ENCODE measurements around the gene NAXE.
"Not testable (repeated sequence)": the region's sequence is repeated elsewhere in the genome, so short reads cannot be mapped to it uniquely, and the experiment has no call there.

Gene NAXE

GRCh38 chr1:156622581-156623297 is 31.2 kb downstream of the NAXE start:
- H3K27me3 ChIP-seq (ENCODE audit: control insufficient read depth, insufficient read depth, low read length): peaks cover 27% of the 10 kb centered on the region
- H3K36me3 ChIP-seq (ENCODE audit: control insufficient read depth, insufficient read depth, low read length): no peaks in the 10 kb centered on the region
- H3K9ac ChIP-seq (ENCODE audit: low read length): no peak overlapping the region
- no peak overlapping the region for H3K4me3 ChIP-seq (ENCODE audit: low read length)
- no peak overlapping the region for H3K27ac ChIP-seq (ENCODE audit: low read depth, low read length)
- H3K4me1 ChIP-seq (ENCODE audit: control insufficient read depth, insufficient read depth, low read length): peaks cover 8% of the 10 kb centered on the region

- no peak overlapping the region for H3K9ac ChIP-seq (ENCODE audit: low read length)
- H3K27me3 ChIP-seq (ENCODE audit: control insufficient read depth, insufficient read depth, low read length): peaks cover 27% of the 10 kb centered on the region
- H3K4me1 ChIP-seq (ENCODE audit: control insufficient read depth, insufficient read depth, low read length): peaks cover 8% of the 10 kb centered on the region
- no peaks in the 10 kb centered on the region for H3K36me3 ChIP-seq (ENCODE audit: control insufficient read depth, insufficient read depth, low read length)
- H3K4me3 ChIP-seq (ENCODE audit: low read length): peak overlapping the region; percentile 49
- no peak overlapping the region for H3K27ac ChIP-seq (ENCODE audit: low read depth, low read length)
These were observed 32.6 kb downstream of the NAXE start for GRCh38 chr1:156623946-156624813.

GRCh38 chr1:156624814-156625435 is 33.3 kb downstream of the NAXE start:
- Histone ChIP-seq H3K36me3 (ENCODE audit: control insufficient read depth, insufficient read depth, low read length) (no peaks in the 10 kb centered on the region), H3K4me1 (ENCODE audit: control insufficient read depth, insufficient read depth, low read length) (peaks cover 8% of the 10 kb centered on the region), H3K27ac (ENCODE audit: low read depth, low read length) (no peak overlapping the region), H3K27me3 (ENCODE audit: control insufficient read depth, insufficient read depth, low read length) (peaks cover 25% of the 10 kb centered on the region), H3K4me3 (ENCODE audit: low read length) (peak overlapping the region; percentile 49), H3K9ac (ENCODE audit: low read length) (no peak overlapping the region)

- Histone ChIP-seq H3K4me3 (ENCODE audit: low read length) (peak overlapping the region; percentile 57), H3K27me3 (ENCODE audit: control insufficient read depth, insufficient read depth, low read length) (peaks cover 25% of the 10 kb centered on the region), H3K9ac (ENCODE audit: low read length) (no peak overlapping the region), H3K4me1 (ENCODE audit: control insufficient read depth, insufficient read depth, low read length) (peaks cover 8% of the 10 kb centered on the region), H3K27ac (ENCODE audit: low read depth, low read length) (no peak overlapping the region), H3K36me3 (ENCODE audit: control insufficient read depth, insufficient read depth, low read length) (no peaks in the 10 kb centered on the region)
These were observed 34.0 kb downstream of the NAXE start for GRCh38 chr1:156625436-156626078.

- Histone ChIP-seq H3K9ac (ENCODE audit: low read length) (no peak overlapping the region), H3K4me3 (ENCODE audit: low read length) (no peak overlapping the region), H3K27ac (ENCODE audit: low read depth, low read length) (no peak overlapping the region), H3K36me3 (ENCODE audit: control insufficient read depth, insufficient read depth, low read length) (no peaks in the 10 kb centered on the region), H3K27me3 (ENCODE audit: control insufficient read depth, insufficient read depth, low read length) (peaks cover 28% of the 10 kb centered on the region), H3K4me1 (ENCODE audit: control insufficient read depth, insufficient read depth, low read length) (peaks cover 8% of the 10 kb centered on the region)
These were observed 34.5 kb downstream of the NAXE start for GRCh38 chr1:156626079-156626438.

- no peak overlapping the region for H3K27ac ChIP-seq (ENCODE audit: low read depth, low read length)
- H3K36me3 ChIP-seq (ENCODE audit: control insufficient read depth, insufficient read depth, low read length): no peaks in the 10 kb centered on the region
- peaks cover 28% of the 10 kb centered on the region for H3K27me3 ChIP-seq (ENCODE audit: control insufficient read depth, insufficient read depth, low read length)
- peaks cover 8% of the 10 kb centered on the region for H3K4me1 ChIP-seq (ENCODE audit: control insufficient read depth, insufficient read depth, low read length)
- no peak overlapping the region for H3K4me3 ChIP-seq (ENCODE audit: low read length)
- no peak overlapping the region for H3K9ac ChIP-seq (ENCODE audit: low read length)
These were observed 35.8 kb downstream of the NAXE start for GRCh38 chr1:156627313-156627880.

GRCh38 chr1:156629823-156630449 is 38.4 kb downstream of the NAXE start:
- no peaks in the 10 kb centered on the region for H3K36me3 ChIP-seq (ENCODE audit: control insufficient read depth, insufficient read depth, low read length)
- no peak overlapping the region for H3K4me3 ChIP-seq (ENCODE audit: low read length)
- H3K9ac ChIP-seq (ENCODE audit: low read length): no peak overlapping the region
- H3K4me1 ChIP-seq (ENCODE audit: control insufficient read depth, insufficient read depth, low read length): peaks cover 8% of the 10 kb centered on the region
- peaks cover 18% of the 10 kb centered on the region for H3K27me3 ChIP-seq (ENCODE audit: control insufficient read depth, insufficient read depth, low read length)
- no peak overlapping the region for H3K27ac ChIP-seq (ENCODE audit: low read depth, low read length)

- not testable (repeated sequence) for H3K9ac ChIP-seq (ENCODE audit: low read length); H3K36me3 ChIP-seq (ENCODE audit: control insufficient read depth, insufficient read depth, low read length); H3K4me3 ChIP-seq (ENCODE audit: low read length); H3K4me1 ChIP-seq (ENCODE audit: control insufficient read depth, insufficient read depth, low read length); H3K27ac ChIP-seq (ENCODE audit: low read depth, low read length)
- H3K27me3 ChIP-seq (ENCODE audit: control insufficient read depth, insufficient read depth, low read length): peaks cover 13% of the 10 kb centered on the region
These were observed 39.6 kb downstream of the NAXE start for GRCh38 chr1:156631152-156631551.

GRCh38 chr1:156632355-156632754 is 40.8 kb downstream of the NAXE start:
- Histone ChIP-seq H3K9ac (ENCODE audit: low read length) (no peak overlapping the region), H3K4me3 (ENCODE audit: low read length) (no peak overlapping the region), H3K36me3 (ENCODE audit: control insufficient read depth, insufficient read depth, low read length) (no peaks in the 10 kb centered on the region), H3K27me3 (ENCODE audit: control insufficient read depth, insufficient read depth, low read length) (peaks cover 13% of the 10 kb centered on the region), H3K4me1 (ENCODE audit: control insufficient read depth, insufficient read depth, low read length) (no peaks in the 10 kb centered on the region), H3K27ac (ENCODE audit: low read depth, low read length) (no peak overlapping the region)

- H3K36me3 ChIP-seq (ENCODE audit: control insufficient read depth, insufficient read depth, low read length): no peaks in the 10 kb centered on the region
- H3K4me1 ChIP-seq (ENCODE audit: control insufficient read depth, insufficient read depth, low read length): no peaks in the 10 kb centered on the region
- no peak overlapping the region for H3K27ac ChIP-seq (ENCODE audit: low read depth, low read length)
- H3K9ac ChIP-seq (ENCODE audit: low read length): no peak overlapping the region
- peaks cover 35% of the 10 kb centered on the region for H3K27me3 ChIP-seq (ENCODE audit: control insufficient read depth, insufficient read depth, low read length)
- no peak overlapping the region for H3K4me3 ChIP-seq (ENCODE audit: low read length)
These were observed 46.8 kb downstream of the NAXE start for GRCh38 chr1:156638189-156638985.

GRCh38 chr1:156639601-156640101 is 48.1 kb downstream of the NAXE start:
- Histone ChIP-seq H3K27me3 (ENCODE audit: control insufficient read depth, insufficient read depth, low read length) (peaks cover 31% of the 10 kb centered on the region), H3K4me1 (ENCODE audit: control insufficient read depth, insufficient read depth, low read length) (no peaks in the 10 kb centered on the region), H3K4me3 (ENCODE audit: low read length) (no peak overlapping the region), H3K9ac (ENCODE audit: low read length) (no peak overlapping the region), H3K36me3 (ENCODE audit: control insufficient read depth, insufficient read depth, low read length) (no peaks in the 10 kb centered on the region), H3K27ac (ENCODE audit: low read depth, low read length) (no peak overlapping the region)
